Tibial nerve (tissue), 4 donors: Measurements from ENCODE around the gene CASP3.

Source experiments
- CTCF ChIP-seq, 5 experiments: fragments of 200-600 bp in 3 of 5; fragments of 450-650 bp in 2 of 5; sonication (generic) in 3 of 5; IDR thresholded peaks; one replicate each; pipeline ENCODE4 v1.5.1; 2016 to 2019; ENCODE audit warnings: antibody characterized with exemption in 5 of 5, mild to moderate bottlenecking in 3 of 5, moderate library complexity in 2 of 5
- EP300 ChIP-seq, 2 donors: sonication (generic); formaldehyde crosslinking; IDR thresholded peaks; one replicate each; pipeline ENCODE4 v1.6.1; 2017; ENCODE audit warnings: antibody characterized with exemption in 2 of 2, mild to moderate bottlenecking in 1 of 2
- POLR2A ChIP-seq, 2 donors: fragments of 450-650 bp; IDR thresholded peaks; one replicate each; pipeline ENCODE4 v1.6.1; 2017; ENCODE audit warnings: antibody characterized with exemption in 2 of 2, mild to moderate bottlenecking in 2 of 2, moderate library complexity in 2 of 2

DNA sequence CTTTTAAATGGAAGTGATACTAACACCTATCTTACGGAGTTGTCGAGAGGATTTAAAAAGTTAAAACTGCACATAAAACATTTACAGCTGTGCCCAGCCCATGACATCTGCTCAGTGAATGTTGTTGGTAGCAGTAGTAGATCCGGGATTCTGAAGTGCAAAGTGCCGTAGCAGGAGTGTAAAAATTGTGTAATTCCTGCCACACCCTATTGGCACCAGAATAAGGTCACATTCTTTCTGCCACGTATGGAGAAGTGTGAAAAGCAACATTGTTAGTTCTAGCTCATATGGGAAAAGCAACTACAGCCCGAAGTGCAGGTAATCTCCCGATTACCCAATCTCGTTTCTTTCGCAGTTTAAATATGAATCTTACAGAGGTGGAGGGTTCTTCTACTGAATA, 31.5 kb upstream of the CASP3 start:
- no peak for TF ChIP-seq CTCF (IDR thresholded peaks at IDR 0.05)
- TF ChIP-seq POLR2A (IDR thresholded peaks at IDR 0.05) = no peak
- TF ChIP-seq EP300 (IDR thresholded peaks at IDR 0.05) = peak in 1 of 2 donors; percentile 45
